ENCODE results near the gene PITPNC1.
"Not testable (repeated sequence)": the region's sequence is repeated elsewhere in the genome, so short reads cannot be mapped to it uniquely, and the experiment has no call there.

The PITPNC1 gene

DNA sequence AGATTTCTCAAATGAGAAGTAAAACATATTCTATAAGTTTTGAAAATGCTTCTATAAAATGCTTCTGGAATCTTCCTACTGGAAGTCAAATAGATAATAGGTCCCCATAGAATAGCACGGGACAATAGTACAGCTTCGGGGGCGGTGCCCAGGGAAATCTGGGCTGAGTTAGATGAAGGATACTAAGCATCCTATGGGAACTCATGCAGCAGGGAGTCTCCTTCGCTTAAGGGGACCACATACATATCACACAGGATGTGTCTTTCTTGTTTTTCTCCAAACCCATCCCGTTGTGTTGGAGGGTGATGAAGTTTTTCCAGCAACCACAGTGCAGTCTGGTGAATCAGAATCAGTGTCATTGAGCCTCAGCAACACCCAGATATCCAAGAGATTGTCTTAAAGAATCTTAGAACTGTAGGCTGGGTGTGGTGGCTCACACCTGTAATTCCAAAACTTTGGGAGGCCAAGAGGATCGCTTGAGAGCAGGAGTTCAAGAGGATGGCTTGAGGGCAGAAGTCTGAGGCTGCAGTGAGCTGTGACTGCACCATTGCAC, 84.2 kb downstream of the PITPNC1 start:
- DNase-seq (ENCODE audit: low spot score): no peak

DNA sequence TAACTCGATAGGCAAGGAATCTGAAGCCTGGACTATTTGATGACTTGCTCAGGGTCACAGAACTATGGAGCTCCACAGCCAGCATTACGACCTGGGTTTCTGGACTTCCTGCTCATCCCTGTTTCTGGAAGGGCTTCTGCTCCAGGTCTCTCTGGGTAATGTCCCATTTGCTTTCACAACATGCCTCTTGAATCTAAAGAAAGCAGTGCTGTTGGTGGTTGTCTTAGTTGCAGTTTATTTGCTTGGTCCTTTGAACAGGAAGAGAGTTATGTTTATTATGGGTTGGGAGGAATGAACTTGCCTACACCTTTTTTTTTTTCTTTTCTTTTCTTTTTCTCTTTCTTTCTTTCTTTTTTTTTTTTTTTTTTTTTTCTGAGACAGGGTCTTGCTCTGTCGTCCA, 84.8 kb downstream of the PITPNC1 start:
- DNase-seq (ENCODE audit: low spot score): no peak

DNA sequence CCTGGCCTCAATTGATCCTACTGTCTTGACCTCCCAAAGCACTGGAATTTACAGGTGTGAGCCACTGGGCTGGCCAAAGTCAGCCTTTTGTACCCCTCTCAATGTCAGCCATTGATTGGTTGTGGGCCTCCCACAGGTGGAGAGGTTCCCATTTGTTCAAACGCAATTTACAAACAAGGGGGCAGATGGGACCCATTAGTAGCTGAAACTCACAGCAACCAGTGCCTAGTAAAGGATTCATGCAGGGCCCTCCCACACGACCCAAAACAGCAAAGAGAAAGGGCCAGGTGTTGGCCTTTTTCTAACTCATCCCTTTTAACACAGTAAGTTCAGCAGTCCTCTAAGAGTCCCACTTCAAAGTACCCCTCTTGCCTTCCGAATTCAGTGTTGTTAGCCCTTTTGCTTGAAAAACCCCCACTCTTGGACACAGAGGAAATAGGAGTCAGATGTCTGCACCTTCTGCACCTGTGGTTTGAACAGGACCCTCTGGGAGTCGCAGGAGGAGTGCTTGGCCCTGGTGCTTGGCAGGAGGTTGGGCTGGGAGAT, 89.2 kb downstream of the PITPNC1 start:
- no peak for DNase-seq (ENCODE audit: low spot score)

DNA sequence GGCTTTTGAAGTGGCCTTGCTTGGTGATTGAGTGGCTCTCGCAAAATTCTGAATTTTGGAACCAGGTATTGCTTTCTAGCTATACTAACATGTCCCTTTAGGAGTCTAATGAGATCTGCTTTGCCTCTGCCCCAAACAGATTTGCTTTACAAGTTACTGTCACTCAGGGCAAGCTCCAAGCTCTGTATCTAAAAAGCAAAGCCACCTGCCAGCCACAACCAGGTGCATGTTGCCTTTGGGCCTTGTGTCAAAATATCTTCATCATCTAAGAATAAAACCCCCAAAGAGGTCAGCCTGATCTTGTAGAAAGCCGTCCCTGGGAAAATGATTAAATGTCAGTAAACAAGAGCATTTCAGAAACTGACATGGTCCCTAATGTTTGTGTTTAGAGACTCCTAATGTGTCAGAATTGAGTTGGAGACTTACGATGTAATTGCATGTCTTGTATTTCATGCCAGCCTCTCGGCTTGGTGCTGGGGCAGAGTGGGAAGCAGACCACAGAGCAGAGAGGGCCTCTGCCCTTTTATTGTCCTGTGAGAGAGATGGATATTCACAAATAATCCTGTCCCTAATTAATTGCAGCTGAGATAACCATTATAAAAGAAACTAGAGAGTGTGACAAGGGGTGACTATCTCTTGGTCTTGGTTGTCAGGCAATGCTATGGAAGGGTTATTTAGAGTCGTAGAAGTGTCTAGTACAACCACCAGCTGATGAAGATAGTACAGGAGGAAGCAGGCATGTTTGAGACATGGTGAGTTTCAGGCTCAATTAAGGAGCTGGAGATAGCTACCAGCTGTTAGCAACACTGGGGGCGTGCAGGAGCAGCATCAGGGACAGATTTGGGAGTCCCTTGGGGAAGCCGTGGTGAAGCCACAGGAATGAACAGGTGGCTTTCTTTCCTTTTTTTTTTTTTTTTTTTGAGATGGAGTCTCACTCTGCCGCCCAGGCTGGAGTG, 90.7 kb downstream of the PITPNC1 start:
- no peak for DNase-seq (ENCODE audit: low spot score)

DNA sequence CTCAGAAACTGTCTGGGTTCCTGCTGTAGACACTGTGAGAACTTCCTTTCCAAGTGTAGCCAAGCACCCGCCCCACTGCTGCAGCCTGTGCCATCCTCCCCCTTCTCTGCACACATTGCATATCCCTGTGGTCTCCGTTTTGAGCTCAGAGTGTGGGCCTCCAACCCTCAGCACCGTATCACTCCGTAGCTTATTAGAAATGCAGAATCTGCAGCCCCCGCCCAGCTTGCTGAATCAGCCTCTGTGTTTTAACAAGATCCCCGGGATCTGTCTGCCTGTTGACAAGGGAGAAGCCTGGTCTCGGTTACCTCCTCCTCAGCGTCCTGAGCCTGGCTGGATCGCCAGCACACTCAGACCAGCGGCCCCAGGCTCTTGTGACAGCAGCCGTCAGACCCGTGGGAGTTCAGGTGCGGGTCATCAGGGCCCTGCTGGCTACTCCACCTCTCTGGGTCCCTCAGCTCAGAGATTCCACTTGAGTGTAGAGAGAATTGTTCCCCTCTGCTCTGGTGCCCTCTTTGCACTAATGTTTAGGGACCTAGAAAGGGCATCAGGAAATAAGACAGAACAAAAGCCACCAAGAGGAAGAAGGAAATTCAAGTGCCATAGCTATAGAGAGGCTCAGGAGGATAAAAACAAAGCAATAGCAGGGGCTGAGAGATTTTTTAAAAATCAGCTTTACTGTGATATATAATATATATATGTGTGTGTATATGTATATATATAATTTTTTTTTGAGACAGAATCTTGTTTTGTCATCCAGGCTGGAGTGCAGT, 92.3 kb downstream of the PITPNC1 start:
- no peak for DNase-seq (ENCODE audit: low spot score)

DNA sequence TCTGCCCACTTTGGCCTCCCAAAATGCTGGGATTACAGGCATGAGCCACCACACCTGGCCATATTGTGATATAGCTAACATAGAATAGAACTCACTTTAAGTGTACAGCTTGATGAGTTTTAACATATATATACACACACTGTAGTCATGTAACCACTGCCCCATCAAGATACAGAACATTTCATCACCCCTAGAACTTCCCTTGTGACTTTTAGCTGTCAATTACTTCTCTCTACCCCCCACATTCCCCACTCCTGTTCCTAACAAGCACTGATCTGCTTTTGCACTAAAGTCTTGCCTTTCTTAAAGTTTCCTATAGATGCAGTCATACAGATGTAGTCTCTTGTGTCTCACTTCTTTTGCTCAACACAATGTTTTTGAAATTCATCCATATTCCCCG, 93.1 kb downstream of the PITPNC1 start:
- DNase-seq (ENCODE audit: low spot score): no peak

DNA sequence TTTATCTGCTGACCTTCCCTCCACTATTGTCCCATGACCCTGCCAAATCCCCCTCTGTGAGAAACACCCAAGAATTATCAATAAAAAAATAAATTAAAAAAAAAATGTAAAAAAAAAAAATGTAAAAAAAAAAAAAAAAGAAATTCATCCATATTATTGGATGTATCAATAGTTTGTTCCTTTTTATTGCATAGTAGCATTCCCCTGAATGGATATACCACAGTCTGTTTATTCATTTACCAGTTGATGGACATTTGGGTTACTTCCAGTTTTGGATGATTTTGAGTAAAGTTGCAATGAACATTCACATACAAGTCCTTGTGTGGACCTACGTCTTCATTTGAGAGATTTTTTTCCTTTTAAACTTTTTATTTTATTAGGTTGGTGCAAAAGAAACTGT, 94.0 kb downstream of the PITPNC1 start:
- no peak for DNase-seq (ENCODE audit: low spot score)

DNA sequence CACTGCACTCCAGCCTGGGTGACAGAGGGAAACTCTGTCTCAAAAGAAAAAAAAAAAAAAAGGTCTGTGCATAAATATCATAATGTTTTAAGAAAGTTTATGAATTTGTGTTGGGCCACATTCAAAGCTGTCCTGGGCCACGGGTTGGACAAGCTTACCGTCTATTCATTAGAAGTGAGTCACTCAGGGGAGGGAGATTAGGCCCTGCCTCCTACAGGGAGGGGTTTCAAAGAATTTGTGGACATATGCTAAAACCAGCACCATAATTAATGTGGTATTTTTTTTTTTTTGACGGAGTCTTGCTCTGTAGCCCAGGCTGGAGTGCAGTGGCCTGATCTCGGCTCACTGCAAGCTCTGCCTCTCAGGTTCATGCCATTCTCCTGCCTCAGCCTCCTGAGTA, 95.5 kb downstream of the PITPNC1 start:
- DNase-seq (ENCODE audit: low spot score): not testable (repeated sequence)

DNA sequence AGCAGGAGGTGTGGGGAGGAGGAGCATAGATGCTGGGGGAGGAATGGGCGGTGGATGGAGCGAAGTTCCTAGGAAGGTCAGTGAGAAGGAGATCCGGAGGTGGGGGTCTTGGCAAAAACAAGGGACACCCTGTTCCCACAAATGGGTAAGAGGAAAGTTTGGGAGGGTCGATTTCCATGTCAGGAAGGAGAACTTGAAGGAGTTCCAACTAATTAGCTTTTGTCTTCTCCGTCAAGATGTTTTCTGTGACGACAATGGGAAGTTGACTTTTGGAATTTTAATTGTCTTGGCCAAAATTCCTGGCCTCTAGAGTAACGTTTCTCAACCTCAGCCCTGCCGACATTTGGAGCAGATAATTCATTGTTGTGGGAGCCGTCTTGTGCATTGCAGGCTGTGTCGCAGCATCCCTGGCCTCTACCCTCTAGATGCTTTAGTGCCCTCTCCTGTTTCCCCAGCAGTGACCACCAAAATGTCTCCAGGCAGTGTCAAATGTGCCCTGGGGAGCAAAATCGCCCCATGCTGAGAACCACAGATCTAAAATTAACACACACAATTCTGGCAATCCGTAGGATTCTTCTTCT, 97.1 kb downstream of the PITPNC1 start:
- DNase-seq (ENCODE audit: low spot score): no peak

DNA sequence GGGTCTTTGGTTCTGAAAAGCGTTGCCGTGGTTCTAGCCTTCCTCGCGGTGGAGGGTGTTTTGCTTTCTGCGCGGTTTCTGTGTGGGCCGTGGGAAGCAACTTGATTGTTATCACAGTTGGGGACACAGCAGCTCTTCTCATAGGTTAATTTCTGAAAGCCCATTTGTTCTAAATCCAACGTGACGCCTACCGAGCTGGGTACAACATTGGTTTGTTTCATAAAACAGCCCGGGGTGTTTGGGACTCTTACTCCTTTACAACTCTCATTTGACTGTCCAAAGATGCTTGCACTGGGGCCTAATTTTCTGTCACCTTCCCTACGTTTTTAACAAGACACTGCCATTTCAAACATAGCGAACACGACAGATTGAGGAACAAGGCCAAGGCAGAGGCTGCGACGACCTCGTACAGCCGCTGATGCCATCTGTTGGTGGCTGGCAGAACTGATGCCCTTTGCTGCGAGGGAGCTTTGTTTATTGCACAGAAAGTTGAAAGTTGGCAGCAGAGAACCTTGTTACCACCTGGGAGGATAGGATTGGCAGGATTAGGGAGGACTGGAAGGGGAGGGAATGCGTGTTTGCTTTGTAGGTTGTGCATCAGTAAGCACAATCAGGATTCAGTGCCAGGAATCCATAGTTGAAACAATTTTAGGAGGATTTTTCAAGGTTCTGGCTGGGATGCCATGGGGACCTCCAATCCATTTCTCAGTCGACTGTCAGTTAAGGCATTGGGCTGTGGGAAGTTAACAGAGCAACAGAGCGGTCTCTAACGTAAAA, 98.3 kb downstream of the PITPNC1 start:
- peak; percentile 84 for DNase-seq (ENCODE audit: low spot score)

DNA sequence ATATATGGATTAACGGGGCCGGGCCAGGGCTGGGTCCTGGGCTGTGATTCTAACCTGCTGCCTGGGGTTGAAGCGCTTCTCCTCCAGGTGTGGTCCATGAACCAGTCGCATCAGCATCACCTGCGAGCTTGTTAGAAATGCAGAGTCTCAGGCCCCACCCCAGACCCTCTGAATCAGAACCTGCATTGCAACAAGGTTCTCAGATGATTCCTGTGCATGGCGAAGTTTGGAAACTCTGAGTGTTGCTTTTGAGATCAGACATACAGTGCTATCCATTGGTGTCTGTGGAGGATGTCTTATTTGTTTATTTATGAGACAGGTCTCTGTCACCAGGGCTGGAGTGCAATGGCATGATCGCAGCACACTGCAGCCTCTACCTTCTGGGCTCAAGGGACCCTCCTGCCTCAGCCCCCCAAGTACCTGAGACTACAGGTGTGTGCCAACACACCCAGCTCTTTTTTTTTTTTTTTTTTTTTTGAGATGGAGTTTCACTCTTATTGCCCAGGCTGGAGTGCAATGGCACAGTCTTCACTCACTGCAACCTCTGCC, 99.8 kb downstream of the PITPNC1 start:
- DNase-seq (ENCODE audit: low spot score): no peak

DNA sequence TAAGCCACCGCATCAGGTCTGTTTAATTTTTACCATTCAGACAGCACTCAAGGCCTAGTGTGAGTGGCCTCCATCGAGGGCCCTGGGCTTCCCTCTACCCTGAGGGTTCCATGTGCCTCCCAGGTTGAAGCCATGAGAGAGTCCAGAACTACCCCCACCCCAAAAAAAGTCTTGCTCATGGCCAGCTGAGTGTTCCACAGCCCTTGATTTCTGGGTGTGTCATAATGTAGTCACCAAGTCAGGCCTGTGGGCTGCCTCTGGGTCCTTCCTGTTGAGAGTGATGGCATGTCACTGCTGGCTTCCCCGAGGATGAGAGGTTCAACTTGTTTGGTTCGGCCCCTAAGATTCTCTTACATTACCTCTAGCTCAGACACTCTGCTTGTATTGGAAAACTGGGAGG, 100.6 kb downstream of the PITPNC1 start:
- no peak for DNase-seq (ENCODE audit: low spot score)

DNA sequence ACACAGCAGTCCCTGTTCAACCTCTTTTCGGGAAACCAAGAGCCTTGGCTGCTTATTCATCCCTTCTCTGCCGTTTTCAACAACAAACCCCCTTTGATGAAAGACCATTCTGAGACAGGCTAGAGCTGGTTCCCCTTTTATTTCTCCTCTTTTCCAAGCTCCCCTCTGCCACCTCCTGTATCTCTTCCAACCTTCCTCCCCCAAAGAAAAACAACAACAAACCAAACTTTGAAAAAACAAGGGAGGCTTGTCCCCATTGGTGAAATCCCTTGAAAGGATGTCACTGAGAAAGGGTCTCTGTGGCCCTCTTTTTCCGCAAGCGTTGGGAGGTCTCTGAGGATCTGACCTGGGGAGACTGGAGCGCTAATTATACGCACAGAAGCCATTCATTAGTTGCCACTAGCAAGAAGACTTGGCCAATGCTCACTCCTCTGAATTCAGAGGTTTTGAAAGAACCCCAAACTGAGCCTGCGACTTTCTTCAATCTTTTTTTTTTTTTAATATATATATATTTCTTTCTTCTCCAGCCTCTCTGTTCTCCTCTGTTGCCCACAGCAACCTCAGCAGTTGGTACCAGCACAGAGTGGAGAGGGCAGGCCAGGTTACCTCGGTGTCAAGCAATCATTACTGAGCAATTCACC, 101.4 kb downstream of the PITPNC1 start:
- DNase-seq (ENCODE audit: low spot score): peak; percentile 79

DNA sequence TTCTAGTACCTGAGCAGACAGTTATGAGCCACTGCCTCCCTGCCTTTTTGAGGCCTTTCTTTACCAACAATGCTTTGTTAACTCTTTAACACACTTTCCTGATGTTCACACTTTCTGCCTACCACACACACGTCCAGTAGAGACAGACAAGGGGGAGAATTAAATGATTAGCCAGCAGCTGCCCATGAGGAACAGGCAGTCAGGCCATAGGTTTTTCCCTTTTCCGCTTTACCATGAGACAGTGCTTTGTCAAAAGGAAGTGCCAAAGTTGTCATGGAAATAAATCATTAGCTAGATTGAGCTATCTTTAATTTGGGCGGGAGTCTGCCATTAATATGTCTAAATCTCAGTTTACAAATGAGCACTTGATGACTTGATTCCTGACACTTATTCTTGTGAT, 102.1 kb downstream of the PITPNC1 start:
- DNase-seq (ENCODE audit: low spot score): no peak

DNA sequence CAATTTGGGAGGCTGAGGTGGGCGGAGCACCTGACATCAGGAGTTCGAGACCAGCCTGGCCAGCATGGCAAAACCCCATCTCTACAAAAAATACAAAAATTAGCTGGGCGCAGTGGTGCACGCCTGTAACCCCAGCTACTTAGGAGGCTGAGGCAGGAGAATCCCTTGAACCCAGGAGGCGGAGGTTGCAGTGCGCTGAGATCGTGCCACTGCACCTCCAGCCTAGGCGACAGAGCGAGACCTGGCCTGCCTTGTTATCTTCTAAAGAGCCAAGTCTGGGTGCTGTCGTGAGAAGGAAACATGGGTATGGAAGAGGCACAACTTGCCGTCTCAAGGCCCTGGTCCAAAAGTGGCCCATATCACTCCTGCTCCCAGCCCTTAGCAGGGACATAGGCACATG, 103.9 kb downstream of the PITPNC1 start:
- not testable (repeated sequence) for DNase-seq (ENCODE audit: low spot score)

DNA sequence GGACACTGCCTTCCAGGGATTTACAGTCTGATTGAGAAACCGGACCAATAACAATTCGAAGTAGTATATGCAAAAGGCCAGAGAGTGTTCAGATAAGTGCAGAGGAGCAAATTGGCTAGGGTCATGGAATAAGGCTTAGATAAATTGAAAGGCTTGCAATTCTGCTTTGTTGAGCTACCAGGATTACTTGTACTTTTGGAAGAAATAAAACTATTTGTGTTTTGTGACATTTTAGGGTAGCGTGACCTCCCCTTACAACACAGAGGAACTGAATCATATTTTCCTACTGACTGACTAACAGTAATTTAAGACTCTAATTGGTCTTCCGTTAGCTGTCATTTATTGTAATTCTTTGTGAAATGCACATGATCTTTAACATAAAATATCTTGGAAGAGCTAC, 104.7 kb downstream of the PITPNC1 start:
- DNase-seq (ENCODE audit: low spot score): no peak

DNA sequence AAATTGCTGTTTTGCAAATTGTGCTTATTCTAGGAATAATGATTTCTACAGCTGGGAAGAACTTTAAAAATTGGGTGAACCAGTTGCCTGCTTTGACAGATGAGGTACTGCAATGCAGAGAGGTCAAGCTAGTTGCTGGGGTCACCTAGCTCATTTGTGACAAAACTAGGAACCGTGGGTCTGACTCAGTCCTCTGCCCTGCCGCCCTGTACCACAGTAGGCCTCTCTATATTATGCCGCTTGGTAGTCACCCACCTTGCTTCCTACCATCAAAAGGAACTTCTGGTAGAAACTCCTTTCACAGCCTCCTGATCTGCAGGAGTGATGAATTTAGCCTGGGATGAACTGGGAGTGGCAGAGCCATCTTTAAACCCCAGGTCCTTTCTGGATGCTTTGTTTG, 105.7 kb downstream of the PITPNC1 start:
- no peak for DNase-seq (ENCODE audit: low spot score)

DNA sequence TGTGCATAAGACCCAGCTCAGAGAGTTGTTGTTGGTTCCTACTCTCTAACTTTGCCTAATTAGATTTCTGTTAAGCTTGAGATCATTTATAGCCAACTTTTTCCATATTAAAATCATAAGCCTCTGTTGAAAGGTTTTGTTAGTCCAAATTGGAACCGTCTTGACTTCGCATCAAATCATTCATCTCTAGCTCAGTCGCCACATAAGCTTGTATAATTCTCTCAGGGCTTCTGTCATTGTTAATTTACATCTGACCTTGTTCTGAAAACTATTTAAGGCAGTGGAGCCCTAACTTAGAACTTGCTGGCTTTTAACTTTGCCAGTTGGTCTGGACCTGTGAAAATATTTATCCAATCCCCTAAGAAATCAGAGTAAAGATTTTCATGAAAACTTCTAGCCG, 107.2 kb downstream of the PITPNC1 start:
- no peak for DNase-seq (ENCODE audit: low spot score)

DNA sequence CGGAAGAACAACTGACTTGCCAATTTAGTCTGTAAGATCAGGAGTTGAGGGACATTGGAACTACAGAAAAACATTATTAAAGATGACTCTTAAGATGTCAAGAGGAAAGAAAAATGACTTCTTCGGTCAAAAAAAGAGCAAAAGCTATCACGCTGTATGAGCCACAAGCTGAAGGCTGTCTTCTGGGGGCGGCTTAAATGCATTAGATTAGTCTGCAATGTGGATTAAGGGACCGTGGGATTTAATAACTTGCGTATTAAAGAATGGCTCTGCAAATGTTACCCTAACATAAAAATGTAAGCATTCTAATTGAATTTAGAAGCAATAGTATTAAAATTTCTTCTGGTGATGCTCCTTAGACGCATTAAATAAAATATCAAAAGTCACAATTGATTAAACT, 108.6 kb downstream of the PITPNC1 start:
- DNase-seq (ENCODE audit: low spot score): no peak

DNA sequence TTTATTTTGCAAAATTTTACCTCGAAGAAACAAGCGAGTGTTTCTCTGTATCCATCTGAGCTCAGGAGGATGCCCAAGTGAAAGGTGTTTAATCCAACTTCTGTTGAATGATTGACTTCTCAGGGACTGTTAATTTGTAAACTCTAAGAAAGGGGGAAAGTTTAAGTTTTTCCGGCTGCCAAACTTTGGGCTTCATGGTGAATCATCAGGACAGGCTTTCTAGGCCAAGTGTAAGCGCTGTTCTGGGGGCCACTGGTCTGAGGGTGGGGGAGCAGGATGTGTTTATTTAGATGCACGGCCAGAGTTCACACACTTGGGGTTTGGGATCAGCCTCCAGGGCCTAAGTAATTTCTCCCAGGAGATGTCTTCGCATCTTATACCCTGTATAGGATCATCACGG, 110.4 kb downstream of the PITPNC1 start:
- DNase-seq (ENCODE audit: low spot score): no peak

DNA sequence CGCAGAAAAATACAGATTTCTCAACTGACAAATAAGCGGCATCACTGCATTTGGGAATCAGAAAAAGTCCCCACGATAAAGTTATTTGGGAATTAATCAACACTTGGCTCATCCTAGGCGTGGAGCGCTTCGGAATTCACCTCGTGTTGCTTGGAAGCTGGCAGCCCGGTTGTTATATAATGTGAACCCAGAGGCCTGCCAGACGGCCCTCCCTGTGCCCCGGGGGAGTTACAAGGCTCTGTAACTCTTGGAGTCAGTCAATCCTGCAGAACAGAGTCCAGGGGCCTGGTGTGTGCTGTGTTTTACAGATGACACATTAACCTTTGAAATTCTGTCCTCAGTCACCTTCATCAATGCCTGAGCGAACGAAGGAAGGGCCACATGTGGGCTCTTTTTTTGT, 111.1 kb downstream of the PITPNC1 start:
- DNase-seq (ENCODE audit: low spot score): peak; percentile 68
